ENCODE results near the gene SCAF4. TPM values are rescaled to one million over a fixed set of nuclear protein-coding genes. Genes with fewer than 3 reads are reported as not detected.
"Not testable (repeated sequence)": the region's sequence is repeated elsewhere in the genome, so short reads cannot be mapped to it uniquely, and the experiment has no call there.

Gene SCAF4
- total RNA-seq, 1 donor from 2014 or later, result 32.7 TPM

DNA sequence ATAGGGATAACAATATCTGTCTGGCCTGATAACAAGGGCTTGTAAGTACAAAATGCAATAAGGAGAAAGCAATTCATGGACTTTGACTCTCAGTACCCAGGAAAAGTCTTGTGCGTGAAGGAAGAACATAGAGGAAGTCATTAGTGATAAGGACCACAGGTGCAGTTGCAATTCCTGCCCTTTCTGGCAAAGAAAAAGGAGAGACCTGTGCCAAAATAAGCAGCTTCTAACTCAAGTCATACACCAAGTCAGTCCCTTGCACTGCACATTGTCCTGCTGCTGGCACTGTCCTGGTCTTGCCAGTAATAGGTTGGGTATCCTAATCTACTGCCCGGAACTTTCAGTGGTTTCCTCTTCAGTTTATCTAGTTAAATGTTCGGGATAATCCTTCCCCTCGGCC, 87.3 kb downstream of the SCAF4 start:
- intact Hi-C loops (cut with DNase I), result no loop called here
- TF ChIP-seq, protein P1, sequence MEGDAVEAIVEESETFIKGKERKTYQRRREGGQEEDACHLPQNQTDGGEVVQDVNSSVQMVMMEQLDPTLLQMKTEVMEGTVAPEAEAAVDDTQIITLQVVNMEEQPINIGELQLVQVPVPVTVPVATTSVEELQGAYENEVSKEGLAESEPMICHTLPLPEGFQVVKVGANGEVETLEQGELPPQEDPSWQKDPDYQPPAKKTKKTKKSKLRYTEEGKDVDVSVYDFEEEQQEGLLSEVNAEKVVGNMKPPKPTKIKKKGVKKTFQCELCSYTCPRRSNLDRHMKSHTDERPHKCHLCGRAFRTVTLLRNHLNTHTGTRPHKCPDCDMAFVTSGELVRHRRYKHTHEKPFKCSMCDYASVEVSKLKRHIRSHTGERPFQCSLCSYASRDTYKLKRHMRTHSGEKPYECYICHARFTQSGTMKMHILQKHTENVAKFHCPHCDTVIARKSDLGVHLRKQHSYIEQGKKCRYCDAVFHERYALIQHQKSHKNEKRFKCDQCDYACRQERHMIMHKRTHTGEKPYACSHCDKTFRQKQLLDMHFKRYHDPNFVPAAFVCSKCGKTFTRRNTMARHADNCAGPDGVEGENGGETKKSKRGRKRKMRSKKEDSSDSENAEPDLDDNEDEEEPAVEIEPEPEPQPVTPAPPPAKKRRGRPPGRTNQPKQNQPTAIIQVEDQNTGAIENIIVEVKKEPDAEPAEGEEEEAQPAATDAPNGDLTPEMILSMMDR (IDR thresholded peaks at IDR 0.05), result no peak
- no peak overlapping the region for H3K4me3 ChIP-seq
- H3K36me3 ChIP-seq, result no peaks in the 10 kb centered on the region
- no peaks in the 10 kb centered on the region for H3K27me3 ChIP-seq
- no peak overlapping the region for H3K27ac ChIP-seq
- DNase-seq (no peak), ATAC-seq (no peak)
- no peaks in the 10 kb centered on the region for H3K9me3 ChIP-seq
- H3K4me1 ChIP-seq, result no peaks in the 10 kb centered on the region

DNA sequence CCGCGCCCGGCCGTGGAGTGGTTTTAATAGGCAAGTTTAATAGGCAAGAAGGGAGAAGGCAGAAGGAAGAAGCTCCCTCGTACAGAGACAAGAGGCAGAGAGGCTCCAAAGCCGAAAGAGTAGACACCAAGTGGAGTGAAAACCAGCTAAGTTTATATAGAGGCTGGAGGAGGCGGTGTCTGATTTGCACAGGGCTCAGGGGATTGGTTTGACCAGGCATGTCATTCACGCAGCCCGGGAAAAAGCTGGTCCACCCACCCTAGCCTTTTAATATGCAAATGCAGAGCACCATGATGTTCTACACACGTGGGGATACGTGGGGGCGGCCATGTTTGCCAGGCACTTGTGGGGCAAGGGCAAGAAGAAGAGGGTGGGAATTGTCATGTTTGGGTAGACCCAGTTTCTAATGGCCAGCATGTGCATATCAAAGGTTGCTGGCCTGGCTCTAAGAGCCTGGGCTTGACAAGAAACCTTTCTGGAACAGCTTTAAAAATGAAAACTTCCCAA, 90.4 kb downstream of the SCAF4 start:
- DNase-seq, result no peak
- no peak for ATAC-seq
- Histone ChIP-seq H3K4me3 (no peak overlapping the region), H3K9me3 (no peaks in the 10 kb centered on the region), H3K27ac (no peak overlapping the region), H3K27me3 (no peaks in the 10 kb centered on the region), H3K4me1 (no peaks in the 10 kb centered on the region), H3K36me3 (no peaks in the 10 kb centered on the region)
- TF ChIP-seq, protein P1 (IDR thresholded peaks at IDR 0.05), result no peak
- intact Hi-C loops (cut with DNase I), result no loop called here

DNA sequence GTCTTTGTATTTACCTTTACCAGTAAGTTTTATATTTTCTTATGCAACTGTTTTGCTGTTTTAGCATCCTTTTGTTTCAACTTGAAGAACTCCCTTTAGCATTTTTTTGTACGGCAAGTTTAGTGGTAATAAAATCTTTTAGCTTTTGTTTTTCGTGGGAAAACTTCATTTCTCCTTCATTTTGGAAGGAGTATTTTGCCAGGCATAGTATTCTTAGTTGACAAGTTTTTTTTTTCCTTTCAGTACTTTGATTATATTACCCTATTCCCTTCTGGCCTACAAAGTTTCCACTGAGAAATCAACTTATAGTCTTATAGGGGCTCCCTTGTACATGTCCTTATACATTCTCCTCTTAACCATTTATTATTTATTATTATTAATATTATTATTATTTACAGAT, 95.0 kb downstream of the SCAF4 start:
- no peak for ATAC-seq
- H3K4me1 ChIP-seq, result no peaks in the 10 kb centered on the region
- intact Hi-C loops (cut with DNase I), result no loop called here
- no peaks in the 10 kb centered on the region for H3K27me3 ChIP-seq
- no peak overlapping the region for H3K27ac ChIP-seq
- no peak overlapping the region for H3K4me3 ChIP-seq
- TF ChIP-seq, protein P1 (IDR thresholded peaks at IDR 0.05), result no peak
- H3K9me3 ChIP-seq, result no peaks in the 10 kb centered on the region
- no peak for DNase-seq
- H3K36me3 ChIP-seq, result no peaks in the 10 kb centered on the region

DNA sequence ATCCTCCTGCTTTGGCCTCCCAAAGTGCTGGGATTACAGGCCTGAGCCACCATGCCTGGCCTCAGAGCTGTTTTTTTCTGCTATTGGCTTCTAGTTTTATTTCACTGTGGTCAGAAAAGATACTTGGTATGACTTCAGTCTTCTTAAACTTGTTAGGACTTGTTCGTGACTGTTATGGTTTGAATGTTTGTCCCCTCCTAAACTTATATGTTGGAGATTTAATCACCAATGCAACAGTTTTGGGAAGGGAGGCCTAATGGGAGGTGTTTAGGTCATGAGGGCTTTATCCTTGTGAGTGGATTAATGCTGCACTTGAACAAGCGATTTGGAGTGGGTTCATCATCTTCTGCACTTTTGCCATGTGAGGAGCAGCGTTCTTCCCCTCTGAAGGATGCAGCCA, 96.9 kb downstream of the SCAF4 start:
- Histone ChIP-seq H3K9me3 (no peaks in the 10 kb centered on the region), H3K4me3 (no peak overlapping the region), H3K27me3 (no peaks in the 10 kb centered on the region), H3K36me3 (no peaks in the 10 kb centered on the region), H3K4me1 (no peaks in the 10 kb centered on the region), H3K27ac (no peak overlapping the region)
- ATAC-seq (no peak), DNase-seq (no peak)
- intact Hi-C loops (cut with DNase I), result no loop called here
- TF ChIP-seq, protein P1 (IDR thresholded peaks at IDR 0.05), result no peak

GRCh38 chr21:31631881-31632280, 100.0 kb downstream of the SCAF4 start:
- H3K4me1 ChIP-seq; H3K36me3 ChIP-seq; DNase-seq; intact Hi-C loops (cut with DNase I); H3K4me3 ChIP-seq; H3K9me3 ChIP-seq; H3K27me3 ChIP-seq; H3K27ac ChIP-seq; ATAC-seq: not testable (repeated sequence)

- ATAC-seq, result peak; percentile 47
- TF ChIP-seq, protein P1 (IDR thresholded peaks at IDR 0.05), result no peak
- intact Hi-C loops (cut with DNase I), result no loop called here
Measured at GRCh38 chr21:31629972-31630711, 101.8 kb downstream of the SCAF4 start.

More at GRCh38 chr21:31629972-31630711, 101.8 kb downstream of the SCAF4 start:
- H3K9me3 ChIP-seq, result no peaks in the 10 kb centered on the region
- no peaks in the 10 kb centered on the region for H3K27me3 ChIP-seq
- no peak for DNase-seq
- H3K27ac ChIP-seq, result no peak overlapping the region
- H3K4me1 ChIP-seq, result no peaks in the 10 kb centered on the region
- no peak overlapping the region for H3K4me3 ChIP-seq
- H3K36me3 ChIP-seq, result no peaks in the 10 kb centered on the region

All from upper lobe of right lung (tissue), 1 donor.